Measurements from ENCODE around the gene TGFBR3.

The TGFBR3 gene

DNA sequence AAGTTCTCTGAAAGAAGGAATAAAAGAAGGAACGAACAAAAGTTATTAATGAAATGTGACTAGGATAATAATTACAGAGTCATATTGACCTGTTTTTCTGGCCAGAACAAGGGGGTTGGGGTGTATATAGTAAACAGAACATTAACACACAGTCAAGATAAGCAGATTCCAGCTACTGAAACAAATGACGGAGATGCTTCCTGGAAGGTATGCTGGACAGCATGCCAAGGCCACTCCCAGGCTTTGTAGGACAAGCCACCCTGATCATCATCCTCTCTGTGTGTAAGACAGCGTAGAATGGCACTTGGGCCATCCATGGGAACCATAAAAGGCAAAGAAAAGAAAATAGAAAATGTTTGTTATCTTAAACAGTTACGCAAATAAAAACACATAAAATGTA is 120.7 kb downstream of the TGFBR3 start:
- TF ChIP-seq CTCF (IDR thresholded peaks at IDR 0.05; ENCODE audit: unreplicated experiment in 3 of 3) = no peak
- Mint-ChIP-seq H3K4me3 (no peak overlapping the region), H3K36me3 (ENCODE audit: low read depth) (peaks cover 21% of the 10 kb centered on the region), H3K4me1 (peaks cover 55% of the 10 kb centered on the region), H3K27me3 (ENCODE audit: low read depth) (no peaks in the 10 kb centered on the region), H3K9me3 (no peaks in the 10 kb centered on the region), H3K27ac (peak overlapping the region; percentile 31 to 83 (median 80))

GRCh38 chr1:91764471-91765115 is 121.4 kb downstream of the TGFBR3 start:
- no peaks in the 10 kb centered on the region for H3K27me3 Mint-ChIP-seq (ENCODE audit: low read depth)
- peak overlapping the region; percentile 31 to 83 (median 80) for H3K27ac Mint-ChIP-seq
- H3K4me3 Mint-ChIP-seq = no peak overlapping the region
- TF ChIP-seq CTCF (IDR thresholded peaks at IDR 0.05; ENCODE audit: unreplicated experiment in 3 of 3) = peak in 1 of 3 experiments; percentile 20
- H3K36me3 Mint-ChIP-seq (ENCODE audit: low read depth) = peaks cover 18% of the 10 kb centered on the region
- H3K4me1 Mint-ChIP-seq = peaks cover 50% of the 10 kb centered on the region
- H3K9me3 Mint-ChIP-seq = no peaks in the 10 kb centered on the region

DNA sequence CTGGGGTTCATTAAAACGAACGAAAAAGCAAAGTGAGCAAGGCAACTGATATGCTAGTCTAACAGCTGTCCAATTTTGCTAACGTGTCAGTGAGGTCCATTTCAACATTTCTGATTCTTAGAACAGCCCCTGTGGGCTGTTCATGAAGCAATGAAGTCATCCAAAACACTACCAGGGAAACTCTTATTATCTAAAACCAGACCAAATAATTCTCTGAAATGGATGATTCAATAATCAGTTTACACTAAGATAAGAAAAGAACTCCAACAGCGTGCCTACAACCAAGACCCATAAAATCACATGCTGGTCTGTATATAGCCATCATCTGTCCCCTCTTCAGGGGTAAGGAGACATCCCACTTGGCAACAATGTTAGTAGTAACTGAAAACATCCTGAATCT is 122.7 kb downstream of the TGFBR3 start:
- Mint-ChIP-seq H3K9me3 (no peaks in the 10 kb centered on the region), H3K4me3 (no peak overlapping the region), H3K4me1 (peaks cover 43% of the 10 kb centered on the region), H3K36me3 (ENCODE audit: low read depth) (peaks cover 9% of the 10 kb centered on the region), H3K27ac (peak overlapping the region in 1 of 3 experiments; percentile 89), H3K27me3 (ENCODE audit: low read depth) (no peaks in the 10 kb centered on the region)
- TF ChIP-seq CTCF (IDR thresholded peaks at IDR 0.05; ENCODE audit: unreplicated experiment in 3 of 3) = no peak

DNA sequence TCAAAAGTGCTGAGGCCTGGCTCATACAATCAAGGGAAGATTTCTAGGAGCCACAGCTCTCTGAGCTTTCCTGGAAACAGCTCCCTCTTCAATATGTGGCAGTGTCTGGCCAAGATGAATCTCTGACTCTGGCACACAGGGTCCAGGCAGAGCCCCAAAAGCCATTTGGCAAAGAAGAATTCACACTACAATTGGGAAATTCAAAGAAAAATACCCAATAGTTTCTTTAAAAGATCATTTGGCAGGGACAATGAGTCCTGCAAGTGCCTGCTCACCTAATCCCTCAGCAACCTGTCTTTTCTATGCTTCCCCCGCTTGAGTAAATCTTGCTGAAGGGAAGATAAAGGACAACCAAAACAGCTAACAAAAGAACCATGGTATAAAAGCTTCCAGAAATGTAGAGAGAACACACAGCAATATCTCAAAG is 124.6 kb downstream of the TGFBR3 start:
- Mint-ChIP-seq H3K9me3 (no peaks in the 10 kb centered on the region), H3K36me3 (ENCODE audit: low read depth) (peaks cover 17% of the 10 kb centered on the region), H3K27ac (peak overlapping the region; percentile 40 to 91 (median 89)), H3K4me1 (peaks cover 49% of the 10 kb centered on the region), H3K4me3 (no peak overlapping the region), H3K27me3 (ENCODE audit: low read depth) (no peaks in the 10 kb centered on the region)
- TF ChIP-seq CTCF (IDR thresholded peaks at IDR 0.05; ENCODE audit: unreplicated experiment in 3 of 3) = no peak

DNA sequence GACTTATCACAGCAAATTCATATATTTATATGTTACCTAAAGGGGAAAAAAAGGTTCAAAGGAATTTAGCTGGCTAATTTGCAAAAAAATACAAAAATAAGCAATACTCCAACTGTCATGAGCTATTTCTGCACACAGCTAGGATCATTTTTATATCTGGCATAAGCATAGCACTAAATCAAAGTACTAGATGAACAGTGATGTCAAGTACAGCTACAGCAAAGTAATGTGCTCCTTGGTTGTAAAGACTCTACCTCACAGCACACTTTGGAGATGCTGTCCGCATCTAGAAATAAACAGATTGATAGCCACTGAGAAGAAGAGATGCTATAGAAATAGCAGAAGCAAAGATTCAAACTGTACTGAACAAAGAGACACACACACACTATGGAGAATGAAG is 125.4 kb downstream of the TGFBR3 start:
- TF ChIP-seq CTCF (IDR thresholded peaks at IDR 0.05; ENCODE audit: unreplicated experiment in 3 of 3) = no peak
- Mint-ChIP-seq H3K27ac (peak overlapping the region; percentile 34 to 89 (median 85)), H3K4me1 (peaks cover 55% of the 10 kb centered on the region), H3K27me3 (ENCODE audit: low read depth) (no peaks in the 10 kb centered on the region), H3K36me3 (ENCODE audit: low read depth) (peaks cover 17% of the 10 kb centered on the region), H3K4me3 (peak overlapping the region in 1 of 3 experiments; percentile 15), H3K9me3 (no peaks in the 10 kb centered on the region)

GRCh38 chr1:91759076-91759475 is 126.9 kb downstream of the TGFBR3 start:
- TF ChIP-seq CTCF (IDR thresholded peaks at IDR 0.05; ENCODE audit: unreplicated experiment in 3 of 3) = no peak
- Mint-ChIP-seq H3K4me1 (peaks cover 55% of the 10 kb centered on the region), H3K36me3 (ENCODE audit: low read depth) (peaks cover 11% of the 10 kb centered on the region), H3K9me3 (no peaks in the 10 kb centered on the region), H3K4me3 (no peak overlapping the region), H3K27ac (peak overlapping the region in 2 of 3 experiments; percentile 88 to 89), H3K27me3 (ENCODE audit: low read depth) (no peaks in the 10 kb centered on the region)

Data from nephron (organoid).